GM19438 (cell line): ENCODE results near the gene SSH2.
A peak's percentile ranks its signal among the peaks of the same experiment; 100 is the strongest.

Experiments used
- ATAC-seq: cut with Tn5 transposase; IDR thresholded peaks from one replicate; pipeline ENCODE4 v1.9.1; 2021; ENCODE audit warnings: low read depth; ENCODE audit not compliant: unreplicated experiment

The SSH2 gene

GRCh38 chr17:29617481-29618271 is 312.4 kb downstream of the SSH2 start:
- no peak for ATAC-seq

GRCh38 chr17:29617125-29617480 is 312.9 kb downstream of the SSH2 start:
- no peak for ATAC-seq

- ATAC-seq: no peak
These were observed 313.6 kb downstream of the SSH2 start for GRCh38 chr17:29616300-29617048.

GRCh38 chr17:29615492-29616299 is 314.3 kb downstream of the SSH2 start:
- ATAC-seq: peak; percentile 46

GRCh38 chr17:29615048-29615385 is 315.0 kb downstream of the SSH2 start:
- no peak for ATAC-seq

GRCh38 chr17:29614349-29615047 is 315.5 kb downstream of the SSH2 start:
- no peak for ATAC-seq

- no peak for ATAC-seq
These were observed 316.2 kb downstream of the SSH2 start for GRCh38 chr17:29613856-29614255.

GRCh38 chr17:29613352-29613837 is 316.6 kb downstream of the SSH2 start:
- ATAC-seq: no peak

GRCh38 chr17:29612404-29613280 is 317.4 kb downstream of the SSH2 start:
- ATAC-seq: no peak

- ATAC-seq: no peak
These were observed 318.0 kb downstream of the SSH2 start for GRCh38 chr17:29612094-29612403.

- ATAC-seq: no peak
These were observed 318.5 kb downstream of the SSH2 start for GRCh38 chr17:29611351-29612093.

- no peak for ATAC-seq
These were observed 319.6 kb downstream of the SSH2 start for GRCh38 chr17:29610395-29610794.

GRCh38 chr17:29608986-29609385 is 321.0 kb downstream of the SSH2 start:
- ATAC-seq: no peak

- ATAC-seq: no peak
These were observed 322.4 kb downstream of the SSH2 start for GRCh38 chr17:29607557-29608195.

- ATAC-seq: no peak
These were observed 326.8 kb downstream of the SSH2 start for GRCh38 chr17:29603109-29603674.

- no peak for ATAC-seq
These were observed 332.5 kb downstream of the SSH2 start for GRCh38 chr17:29597361-29598172.

GRCh38 chr17:29596811-29597210 is 333.2 kb downstream of the SSH2 start:
- ATAC-seq: no peak
